Measurements from ENCODE around the gene KRTAP12-4.
"Not testable (repeated sequence)": the region's sequence is repeated elsewhere in the genome, so short reads cannot be mapped to it uniquely, and the experiment has no call there.

KRTAP12-4 gene

GRCh38 chr21:44656868-44657267 is 2.4 kb upstream of the KRTAP12-4 start:
- DNase-seq (ENCODE audit: low read depth, low spot score), result no peak

GRCh38 chr21:44653656-44654575 is 543 bp downstream of the KRTAP12-4 start:
- DNase-seq (ENCODE audit: low read depth, low spot score), result no peak

GRCh38 chr21:44653123-44653522 is 1.3 kb downstream of the KRTAP12-4 start:
- DNase-seq (ENCODE audit: low read depth, low spot score), result no peak

DNA sequence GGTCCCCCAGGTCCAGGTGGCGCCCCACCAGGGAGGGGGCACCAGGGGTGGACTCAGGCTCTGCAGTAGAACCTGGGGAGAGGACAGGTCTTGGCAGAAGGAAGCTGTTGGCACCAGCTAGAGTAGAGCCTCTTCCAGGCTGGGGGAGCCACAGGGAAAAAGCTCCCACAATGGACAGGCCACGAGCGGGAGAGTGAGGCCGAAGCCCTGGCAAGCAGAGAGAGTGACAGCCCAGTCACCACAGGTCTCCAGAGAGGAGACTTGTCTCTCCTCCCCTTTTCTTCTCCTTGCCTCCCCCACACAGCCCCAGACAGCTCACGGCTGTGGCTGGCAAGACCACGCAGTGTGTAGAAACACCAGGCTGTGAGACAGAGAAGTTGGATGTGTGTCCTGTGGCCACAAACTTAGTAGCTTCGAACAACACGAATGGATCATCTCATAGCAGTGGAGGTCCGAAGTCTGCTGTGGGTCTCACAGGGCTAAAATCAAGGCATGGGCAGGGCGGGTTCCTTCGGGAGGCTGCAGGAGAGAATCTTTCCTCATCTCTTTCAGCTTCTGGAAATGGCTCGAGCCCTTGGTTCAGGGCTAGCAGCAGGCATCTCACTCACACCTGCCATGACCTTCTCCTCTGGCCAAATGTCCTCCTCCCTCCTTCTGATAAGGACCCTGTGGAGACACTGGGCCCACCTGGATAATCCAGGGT is 3.3 kb downstream of the KRTAP12-4 start:
- no peak for DNase-seq (ENCODE audit: low read depth, low spot score)

DNA sequence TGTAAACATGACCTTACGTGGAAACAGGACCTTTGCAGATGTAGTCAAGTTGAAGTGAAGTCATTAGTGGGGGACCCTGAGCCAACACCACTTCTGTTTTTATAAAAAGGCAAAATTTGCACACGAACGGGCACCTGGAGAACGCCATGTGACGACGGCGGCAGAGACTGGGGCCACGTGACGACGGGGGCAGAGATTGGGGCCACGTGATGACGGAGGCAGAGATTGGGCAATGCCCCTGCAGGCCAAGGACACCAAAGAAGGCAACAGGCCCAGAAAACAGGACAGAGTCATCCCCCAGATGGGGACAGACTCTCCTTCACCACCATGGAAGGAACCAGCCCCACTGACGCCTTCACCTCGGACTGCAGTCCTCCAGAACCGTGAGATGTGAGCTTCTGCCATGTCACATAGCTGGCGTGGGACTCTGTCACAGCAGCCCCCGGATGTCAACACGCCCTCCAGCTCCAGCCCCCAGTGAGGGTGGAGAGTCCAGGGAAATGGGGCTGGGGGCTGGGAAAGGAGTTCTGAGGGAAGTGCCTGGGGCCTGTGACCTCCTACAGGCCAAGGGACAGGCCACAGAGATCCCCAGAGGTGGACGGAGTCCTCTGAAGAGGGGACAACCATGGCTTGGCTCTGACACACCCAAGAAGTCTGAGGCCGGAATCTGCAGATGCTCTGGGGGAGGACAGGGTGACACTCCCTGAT is 4.0 kb downstream of the KRTAP12-4 start:
- DNase-seq (ENCODE audit: low read depth, low spot score), result no peak

DNA sequence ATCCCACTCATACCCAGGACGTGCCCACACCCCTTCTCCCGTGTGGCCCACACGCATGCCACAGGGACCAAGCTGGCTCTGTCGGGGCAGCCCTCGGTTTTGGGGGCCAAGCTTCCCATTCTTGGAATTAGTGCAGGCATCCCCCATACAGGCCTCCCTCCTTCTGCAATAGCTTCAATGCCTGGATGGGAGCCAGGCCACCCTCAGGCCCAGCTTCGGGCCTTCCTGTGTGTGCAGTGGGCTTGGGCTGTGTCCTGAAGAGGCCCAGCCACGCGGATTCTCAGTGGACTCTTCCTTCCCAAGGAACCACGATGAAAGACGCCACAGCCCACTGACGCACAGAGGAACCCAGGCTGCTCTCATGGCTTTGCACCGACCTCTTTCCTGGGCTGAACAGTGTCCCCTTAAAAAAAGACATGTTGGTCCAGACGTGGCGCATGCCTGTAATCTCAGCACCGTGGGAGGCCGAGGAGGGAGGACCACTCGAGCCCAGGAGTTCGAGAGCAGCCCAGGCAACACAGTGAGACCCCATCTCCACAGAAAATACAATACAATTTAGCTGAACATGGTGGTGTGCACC is 4.8 kb downstream of the KRTAP12-4 start:
- DNase-seq (ENCODE audit: low read depth, low spot score), result no peak

GRCh38 chr21:44648557-44649311 is 5.7 kb downstream of the KRTAP12-4 start:
- no peak for DNase-seq (ENCODE audit: low read depth, low spot score)

GRCh38 chr21:44647222-44647552 is 7.3 kb downstream of the KRTAP12-4 start:
- DNase-seq (ENCODE audit: low read depth, low spot score), result no peak

- not testable (repeated sequence) for DNase-seq (ENCODE audit: low read depth, low spot score)
These were observed 7.9 kb downstream of the KRTAP12-4 start, which contains the start of gene KRTAP10-11 for GRCh38 chr21:44646366-44647221. Gene KRTAP10-11, plus strand, starts transcription at chr21:44646414. Its CDS starts 45 bp downstream, at chr21:44646459.

DNA sequence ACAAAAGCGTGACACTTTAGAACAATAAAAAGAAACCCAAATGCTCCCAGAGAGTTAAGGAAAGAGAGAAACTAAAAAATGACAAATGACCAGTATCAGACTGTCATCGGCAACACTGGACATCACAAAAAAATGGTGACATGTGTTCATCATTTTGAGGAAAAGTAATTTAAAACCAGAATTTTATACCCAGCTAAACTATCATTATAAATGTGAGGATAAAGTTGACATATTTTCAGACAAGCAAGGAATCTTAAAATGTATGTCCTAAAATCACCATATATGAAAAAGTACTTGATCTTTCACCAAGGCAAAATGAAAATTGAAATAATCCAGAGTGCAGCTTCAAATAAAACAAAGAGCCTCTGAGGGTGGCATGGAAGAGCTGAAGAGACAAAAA is 9.6 kb downstream of the KRTAP12-4 start:
- DNase-seq (ENCODE audit: low read depth, low spot score), result no peak

DNA sequence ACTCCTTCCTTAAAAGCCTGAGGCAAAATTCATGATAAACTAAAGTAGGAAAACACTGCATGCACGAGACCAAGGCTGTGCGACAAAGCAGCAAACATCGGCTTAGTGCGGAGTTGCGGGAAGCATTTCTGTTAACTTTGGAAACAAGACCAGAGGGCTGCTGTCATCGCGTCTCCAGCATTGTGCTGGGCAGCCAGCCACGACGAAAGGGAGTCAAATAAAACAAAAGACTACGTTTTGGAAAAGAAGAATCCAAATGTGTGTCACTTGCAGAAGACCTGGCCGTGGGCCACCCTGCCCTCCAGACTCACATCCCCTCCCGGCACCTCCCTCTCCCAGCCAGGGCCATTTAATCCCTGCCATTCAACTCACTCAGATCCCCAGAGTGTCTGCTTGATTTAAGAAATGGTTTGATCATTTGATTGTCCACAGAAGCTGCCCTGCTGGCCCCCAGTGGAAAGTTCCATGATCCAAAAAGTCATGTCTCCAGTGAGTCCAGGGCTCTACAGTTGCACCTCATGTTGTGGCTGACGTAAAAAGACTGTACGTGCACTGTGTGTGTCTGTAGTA is 10.6 kb downstream of the KRTAP12-4 start:
- no peak for DNase-seq (ENCODE audit: low read depth, low spot score)

DNA sequence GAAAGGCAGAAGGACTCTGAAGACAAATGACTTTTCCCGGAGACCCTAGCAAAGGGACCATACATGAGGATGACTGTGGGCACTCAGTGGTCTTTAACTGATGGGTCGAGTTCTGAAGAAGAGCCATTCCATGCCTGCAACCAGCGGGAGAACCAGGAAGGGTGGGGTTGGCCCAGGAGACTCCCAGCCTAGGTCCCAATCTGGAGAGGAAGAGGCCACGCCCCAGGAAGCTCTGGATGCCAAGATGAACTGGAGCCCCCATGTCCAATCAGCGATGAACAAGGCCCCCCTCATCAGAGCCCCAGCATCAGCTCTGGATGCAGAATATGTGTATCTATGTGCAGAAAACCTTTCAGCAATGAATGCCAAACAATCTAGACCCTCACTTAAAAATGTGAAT is 13.7 kb downstream of the KRTAP12-4 start:
- no peak for DNase-seq (ENCODE audit: low read depth, low spot score)

DNA sequence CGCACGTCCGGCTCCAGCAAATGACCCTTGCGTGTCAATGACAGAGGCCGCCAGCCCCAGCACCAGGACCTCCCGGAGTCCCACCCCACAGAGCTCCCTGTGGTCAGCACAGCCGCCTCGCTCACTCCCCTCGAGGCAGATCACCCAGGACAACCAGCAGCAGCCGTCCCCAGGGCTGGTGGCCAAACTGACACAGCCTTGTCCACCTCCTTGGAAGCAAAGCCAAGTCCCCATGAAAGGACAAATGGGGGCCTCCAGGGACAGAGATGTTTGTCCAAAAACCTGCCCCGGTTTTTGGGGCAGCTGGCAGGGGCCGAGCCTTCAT is 15.2 kb downstream of the KRTAP12-4 start:
- no peak for DNase-seq (ENCODE audit: low read depth, low spot score)

- not testable (repeated sequence) for DNase-seq (ENCODE audit: low read depth, low spot score)
These were observed 15.7 kb downstream of the KRTAP12-4 start for GRCh38 chr21:44638506-44639330.

DNA sequence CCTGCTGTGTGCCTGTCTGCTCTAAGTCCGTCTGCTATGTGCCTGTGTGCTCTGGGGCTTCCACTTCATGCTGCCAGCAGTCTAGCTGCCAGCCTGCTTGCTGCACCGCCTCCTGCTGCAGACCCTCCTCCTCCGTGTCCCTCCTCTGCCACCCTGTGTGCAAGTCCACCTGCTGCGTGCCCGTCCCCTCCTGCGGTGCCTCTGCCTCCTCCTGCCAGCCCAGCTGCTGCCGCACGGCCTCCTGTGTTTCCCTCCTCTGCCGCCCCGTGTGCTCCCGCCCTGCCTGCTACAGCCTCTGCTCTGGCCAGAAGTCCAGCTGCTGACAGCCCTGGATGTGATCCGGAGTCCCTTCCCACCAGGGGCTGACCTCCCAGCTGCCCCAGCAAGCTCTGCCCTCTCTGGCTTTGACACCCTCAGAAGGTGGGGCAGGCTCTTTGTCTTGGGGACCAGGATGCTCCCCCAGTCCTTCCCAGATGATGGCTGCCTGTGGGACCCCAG is 16.6 kb downstream of the KRTAP12-4 start:
- not testable (repeated sequence) for DNase-seq (ENCODE audit: low read depth, low spot score)

- no peak for DNase-seq (ENCODE audit: low read depth, low spot score)
These were observed 17.2 kb downstream of the KRTAP12-4 start, which contains the start of gene KRTAP10-10 for GRCh38 chr21:44637018-44637850. Gene KRTAP10-10, plus strand, starts transcription at chr21:44637356. Its CDS starts 62 bp downstream, at chr21:44637418.

GRCh38 chr21:44636209-44637017 is 18.0 kb downstream of the KRTAP12-4 start:
- DNase-seq (ENCODE audit: low read depth, low spot score), result no peak
